Esophagus muscularis mucosa (tissue), 4 donors: ENCODE results near the gene JMJD7. TPM values are rescaled to one million over a fixed set of nuclear protein-coding genes. Genes with fewer than 3 reads are reported as not detected.

Experiments
- DNase-seq: peaks from one replicate; pipeline ENCODE4 v3.0.0-alpha.2; 2017; ENCODE audit errors: extremely low spot score
- H3K27ac ChIP-seq, 4 donors: fragments of 200-600 bp; sonication (generic); replicated peaks in 1 of 4; 1 replicate in 3 of 4; 2 replicates in 1 of 4; pipeline ENCODE4 v1.5.1; 2016 to 2019; ENCODE audit warnings: mild to moderate bottlenecking in 1 of 4
- H3K27me3 ChIP-seq, 4 donors: fragments of 200-600 bp; sonication (generic); one replicate each; pipeline versions ENCODE4 v1.5.1 to v1.6.0; 2016 to 2019
- H3K36me3 ChIP-seq, 4 donors: fragments of 200-600 bp; sonication (generic); one replicate each; pipeline ENCODE4 v1.5.1; 2016 to 2019
- H3K4me1 ChIP-seq, 4 donors: fragments of 200-600 bp; sonication (generic); one replicate each; pipeline ENCODE4 v1.5.1; 2016 to 2019
- H3K4me3 ChIP-seq, 4 donors: fragments of 200-600 bp; sonication (generic); 1 replicate in 2 of 4; 2 replicates in 2 of 4; pipeline ENCODE4 v1.5.1; 2016 to 2019; ENCODE audit warnings: mild to moderate bottlenecking in 4 of 4, moderate library complexity in 1 of 4
- H3K9me3 ChIP-seq, 4 donors: fragments of 200-600 bp; sonication (generic); 1 replicate in 3 of 4; 2 replicates in 1 of 4; pipeline ENCODE4 v1.5.1; 2016 to 2019
- EP300 ChIP-seq: sonication (generic); formaldehyde crosslinking; IDR thresholded peaks from one replicate; pipeline ENCODE4 v1.6.1; 2017; ENCODE audit warnings: antibody characterized with exemption
- POLR2A ChIP-seq: fragments of 450-650 bp; IDR thresholded peaks from one replicate; pipeline ENCODE4 v1.6.1; 2017; ENCODE audit warnings: antibody characterized with exemption, moderate library complexity, mild to moderate bottlenecking, low read depth
- POLR2AphosphoS5 ChIP-seq, 2 donors: sonication (generic); formaldehyde crosslinking; IDR thresholded peaks; one replicate each; pipeline ENCODE4 v1.6.1; 2017; ENCODE audit warnings: antibody characterized with exemption in 2 of 2
- WGBS: methylation state at CpG from one replicate; pipeline ENCODE4 v1.1.5; 2018; 5-methylcytosine and 5-hydroxymethylcytosine counted together
- intact Hi-C: fragments of 100-400 bp; cut with DNase I; formaldehyde crosslinking; loops from one replicate; pipeline ENCODE4 v1.15.1; 2023
- total RNA-seq, 4 donors: library from RNA; depleted of rRNA; stranded (reverse); fragments of >200 nt; gene quantifications; one replicate each; pipeline versions ENCODE4 v1.1.0 to v1.2.1, GENCODE V29; 2016
- TF ChIP-seq, protein P1 (sequence below), 3 experiments: fragments of 200-600 bp in 2 of 3; fragments of 450-650 bp in 1 of 3; sonication (generic) in 2 of 3; IDR thresholded peaks; one replicate each; pipeline ENCODE4 v1.5.1; 2017 to 2019; ENCODE audit warnings: antibody characterized with exemption in 3 of 3, mild to moderate bottlenecking in 2 of 3, moderate library complexity in 1 of 3

JMJD7 gene
- total RNA-seq, 4 donors from 2014 or later, result 6.2 to 9.6 (median 7.5) TPM

DNA sequence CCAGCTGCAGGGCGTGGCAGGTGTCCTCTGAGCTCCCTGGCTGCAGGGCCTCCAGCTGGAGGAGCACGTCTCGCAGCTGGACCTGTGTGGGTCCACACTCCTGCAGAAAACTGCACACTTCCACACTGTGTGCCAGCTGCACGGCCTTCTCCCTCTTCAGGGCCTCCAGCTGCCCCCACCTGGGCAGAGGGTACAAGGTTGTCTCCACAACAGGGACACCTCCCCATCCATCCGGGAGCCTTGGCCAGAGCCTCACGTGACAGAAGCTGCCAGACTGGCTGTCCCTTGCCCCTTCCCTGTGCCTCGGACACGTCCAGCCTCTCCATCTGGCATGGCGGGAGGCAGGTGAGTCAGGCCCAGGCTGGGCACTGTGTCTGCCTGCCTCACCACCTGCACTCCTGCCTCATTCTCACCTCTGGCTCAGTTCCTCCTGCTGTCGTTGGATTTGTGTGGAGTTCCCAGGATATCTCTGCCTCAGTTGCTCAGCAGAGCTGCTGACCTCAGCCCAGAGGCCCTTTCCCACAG lies 51.5 kb downstream of the JMJD7 start:
- no peak overlapping the region for H3K4me3 ChIP-seq
- no peaks in the 10 kb centered on the region for H3K9me3 ChIP-seq
- peaks cover 14 to 20% (median 16%) of the 10 kb centered on the region in 4 donors for H3K4me1 ChIP-seq
- no peak for DNase-seq
- intact Hi-C loops, result no loop called here
- H3K27me3 ChIP-seq, result peaks cover 0 to 20% (median 0%) of the 10 kb centered on the region in 4 donors
- TF ChIP-seq POLR2AphosphoS5 (IDR thresholded peaks at IDR 0.05), result no peak
- no peak for TF ChIP-seq EP300
- TF ChIP-seq, protein P1, sequence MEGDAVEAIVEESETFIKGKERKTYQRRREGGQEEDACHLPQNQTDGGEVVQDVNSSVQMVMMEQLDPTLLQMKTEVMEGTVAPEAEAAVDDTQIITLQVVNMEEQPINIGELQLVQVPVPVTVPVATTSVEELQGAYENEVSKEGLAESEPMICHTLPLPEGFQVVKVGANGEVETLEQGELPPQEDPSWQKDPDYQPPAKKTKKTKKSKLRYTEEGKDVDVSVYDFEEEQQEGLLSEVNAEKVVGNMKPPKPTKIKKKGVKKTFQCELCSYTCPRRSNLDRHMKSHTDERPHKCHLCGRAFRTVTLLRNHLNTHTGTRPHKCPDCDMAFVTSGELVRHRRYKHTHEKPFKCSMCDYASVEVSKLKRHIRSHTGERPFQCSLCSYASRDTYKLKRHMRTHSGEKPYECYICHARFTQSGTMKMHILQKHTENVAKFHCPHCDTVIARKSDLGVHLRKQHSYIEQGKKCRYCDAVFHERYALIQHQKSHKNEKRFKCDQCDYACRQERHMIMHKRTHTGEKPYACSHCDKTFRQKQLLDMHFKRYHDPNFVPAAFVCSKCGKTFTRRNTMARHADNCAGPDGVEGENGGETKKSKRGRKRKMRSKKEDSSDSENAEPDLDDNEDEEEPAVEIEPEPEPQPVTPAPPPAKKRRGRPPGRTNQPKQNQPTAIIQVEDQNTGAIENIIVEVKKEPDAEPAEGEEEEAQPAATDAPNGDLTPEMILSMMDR (IDR thresholded peaks at IDR 0.05), result no peak
- TF ChIP-seq POLR2A, result no peak
- WGBS, result 97% methylated on average over 10 of the region's 10 CpGs
- H3K36me3 ChIP-seq, result peaks cover 0 to 3% (median 0%) of the 10 kb centered on the region in 4 donors
- no peak overlapping the region for H3K27ac ChIP-seq

DNA sequence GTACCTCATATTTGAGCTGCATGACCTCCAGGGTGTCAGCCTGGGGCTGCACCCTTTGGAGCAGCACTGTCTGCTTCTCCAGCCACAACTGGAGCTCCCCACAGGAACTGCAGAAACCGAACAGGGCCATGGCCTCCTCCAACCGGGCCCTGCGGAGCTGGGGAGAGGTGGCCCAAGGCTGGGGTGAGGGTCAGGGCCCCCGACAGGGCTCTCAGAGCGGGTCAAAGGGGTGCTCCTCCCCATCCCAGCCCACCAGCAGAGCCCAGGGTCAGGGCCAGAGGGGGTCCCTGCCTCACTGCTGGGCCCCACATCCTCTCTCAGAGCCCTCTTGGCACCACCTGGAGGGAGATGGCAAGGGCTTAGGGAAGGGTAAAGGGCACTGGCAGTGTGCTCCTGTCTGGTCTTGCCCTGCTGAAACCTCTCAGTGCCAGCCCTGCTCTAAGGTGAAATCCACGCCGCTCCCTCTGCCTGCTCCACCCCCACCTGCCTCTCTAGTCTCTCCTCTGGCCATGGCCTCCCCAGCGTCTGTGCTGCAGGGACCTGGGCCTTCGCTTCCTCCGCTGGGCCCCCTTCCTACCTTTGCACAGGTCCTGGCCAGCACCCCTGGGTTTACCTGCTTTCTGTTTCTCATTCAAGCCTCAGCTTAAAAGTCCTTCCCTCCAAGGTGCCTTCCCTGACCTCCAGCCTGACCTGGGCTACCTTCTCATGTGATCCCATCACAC lies 52.4 kb downstream of the JMJD7 start:
- H3K4me3 ChIP-seq, result no peak overlapping the region
- intact Hi-C loops, result no loop called here
- H3K27ac ChIP-seq, result no peak overlapping the region
- WGBS, result 97% methylated on average over 10 of the region's 10 CpGs
- H3K4me1 ChIP-seq, result peaks cover 14 to 20% (median 16%) of the 10 kb centered on the region in 4 donors
- no peak for DNase-seq
- H3K27me3 ChIP-seq, result peaks cover 0 to 20% (median 0%) of the 10 kb centered on the region in 4 donors
- H3K36me3 ChIP-seq, result peaks cover 0 to 3% (median 0%) of the 10 kb centered on the region in 4 donors
- TF ChIP-seq POLR2AphosphoS5 (IDR thresholded peaks at IDR 0.05), result no peak
- no peaks in the 10 kb centered on the region for H3K9me3 ChIP-seq

DNA sequence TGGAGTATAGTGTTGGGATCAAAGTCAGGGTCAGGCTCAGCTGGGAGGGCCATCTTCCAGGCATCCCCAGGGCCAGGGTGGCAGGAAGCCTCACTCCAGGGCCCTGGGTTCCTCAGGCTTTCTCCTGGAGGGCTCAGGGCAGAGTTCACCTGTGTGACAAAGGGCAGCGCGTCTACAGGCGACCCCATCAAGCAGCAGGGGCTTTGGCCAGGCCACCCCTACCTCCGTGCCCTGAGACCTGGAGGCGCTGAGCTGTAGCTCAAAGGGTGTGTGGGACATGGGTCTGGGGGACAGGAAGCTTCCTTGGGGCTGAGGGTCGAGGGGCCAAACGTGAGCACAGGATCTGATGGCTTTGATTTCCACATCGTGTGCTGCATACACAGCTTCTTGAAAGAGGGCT lies 53.2 kb downstream of the JMJD7 start:
- WGBS, result 96% methylated on average over 4 of the region's 8 CpGs

DNA sequence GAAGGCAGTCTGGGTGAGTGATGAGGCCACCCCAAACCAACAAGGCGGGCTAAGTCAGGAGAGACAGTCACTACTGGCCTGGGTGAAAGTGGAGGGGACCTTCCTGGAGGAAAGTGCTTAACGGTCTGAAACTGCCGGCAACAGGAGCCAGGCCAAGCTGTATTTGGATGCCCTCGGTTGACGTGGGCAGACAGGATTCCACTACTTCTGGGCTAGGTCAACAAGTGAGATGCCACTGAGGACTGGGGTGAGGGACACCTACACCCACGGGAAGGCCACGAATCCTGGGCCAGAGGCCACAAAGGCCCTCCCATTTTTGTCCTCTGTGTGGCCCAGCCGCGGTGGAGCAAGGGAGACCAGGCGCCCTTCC lies 53.6 kb downstream of the JMJD7 start:
- intact Hi-C loops, result no loop called here
- H3K4me3 ChIP-seq, result peak overlapping the region; percentile 41 to 51 (median 48)
- peaks cover 0 to 3% (median 0%) of the 10 kb centered on the region in 4 donors for H3K36me3 ChIP-seq
- TF ChIP-seq, protein P1 (IDR thresholded peaks at IDR 0.05), result no peak
- TF ChIP-seq POLR2AphosphoS5 (IDR thresholded peaks at IDR 0.05) (no peak), EP300 (no peak), POLR2A (no peak)
- WGBS, result 70% methylated on average over 10 of the region's 10 CpGs
- H3K27me3 ChIP-seq, result peaks cover 0 to 20% (median 0%) of the 10 kb centered on the region in 4 donors
- H3K27ac ChIP-seq, result no peak overlapping the region
- peaks cover 14 to 20% (median 16%) of the 10 kb centered on the region in 4 donors for H3K4me1 ChIP-seq
- DNase-seq, result no peak
- H3K9me3 ChIP-seq, result no peaks in the 10 kb centered on the region

More for the DNA sequence above, 53.2 kb downstream of the JMJD7 start:
- Histone ChIP-seq H3K9me3 (no peaks in the 10 kb centered on the region), H3K27ac (no peak overlapping the region), H3K4me3 (no peak overlapping the region), H3K4me1 (peaks cover 14 to 20% (median 16%) of the 10 kb centered on the region in 4 donors), H3K27me3 (peaks cover 0 to 20% (median 0%) of the 10 kb centered on the region in 4 donors), H3K36me3 (peaks cover 0 to 3% (median 0%) of the 10 kb centered on the region in 4 donors)
- TF ChIP-seq POLR2A (no peak), EP300 (no peak), POLR2AphosphoS5 (IDR thresholded peaks at IDR 0.05) (no peak)
- TF ChIP-seq, protein P1 (IDR thresholded peaks at IDR 0.05), result no peak
- intact Hi-C loops, result no loop called here
- DNase-seq, result no peak

- H3K4me3 ChIP-seq, result peak overlapping the region; percentile 41 to 51 (median 48)
- H3K36me3 ChIP-seq, result peaks cover 0 to 5% (median 0%) of the 10 kb centered on the region in 4 donors
- DNase-seq, result no peak
- H3K27me3 ChIP-seq, result peaks cover 0 to 20% (median 0%) of the 10 kb centered on the region in 4 donors
- no peak overlapping the region for H3K27ac ChIP-seq
- 37% methylated on average over 6 of the region's 81 CpGs for WGBS
- H3K4me1 ChIP-seq, result peaks cover 14 to 20% (median 16%) of the 10 kb centered on the region in 4 donors
- intact Hi-C loops, result no loop called here
- no peak for TF ChIP-seq POLR2AphosphoS5 (IDR thresholded peaks at IDR 0.05)
- no peak for TF ChIP-seq EP300
- no peaks in the 10 kb centered on the region for H3K9me3 ChIP-seq
These were observed 54.2 kb downstream of the JMJD7 start for GRCh38 chr15:41881920-41882688.
